ENCODE measurements around the gene DNAJC4. TPM values are rescaled to one million over a fixed set of nuclear protein-coding genes. Genes with fewer than 3 reads are reported as not detected.

The DNAJC4 gene
- total and polyA plus RNA-seq, 2 of the 8 experiments (the other 6 are each of a cell fraction or from before 2014, with no cell fraction given) = 14.6 to 31.0 TPM

GRCh38 chr11:64263947-64264317 is 33.6 kb downstream of the DNAJC4 start:
- H3K18ac ChIP-seq (ENCODE audit: extremely low read depth, low read length) = no peak overlapping the region
- no peak overlapping the region for H2BK20ac ChIP-seq (ENCODE audit: low read length)
- no peak overlapping the region for H4K91ac ChIP-seq (replicated peaks; ENCODE audit: insufficient read length, low read length)
- no peak overlapping the region for H2AK5ac ChIP-seq (ENCODE audit: low read depth, low read length)
- H4K8ac ChIP-seq (ENCODE audit: extremely low read depth, insufficient read depth, low read length) = peak overlapping the region; percentile 71; the same call in 1 of the 2 replicates
- peak overlapping the region; percentile 46 for H3K56ac ChIP-seq (replicated peaks; ENCODE audit: insufficient read length, low read depth, low read length)
- H3K9ac ChIP-seq (replicated peaks in 1 of 4; ENCODE audit: extremely low read depth in 1 of 4, low read depth in 3 of 4, low read length in 3 of 4) = no peak overlapping the region
- no peak overlapping the region for H2BK120ac ChIP-seq (replicated peaks; ENCODE audit: low read depth, low read length)
- H3K79me1 ChIP-seq (ENCODE audit: low read depth, low read length) = no peaks in the 10 kb centered on the region
- ChIA-PET POLR2A (ENCODE audit: partially characterized antibody) (interaction anchor here (0.6 to 11.9 kb wide), 5 partner anchors 7 to 59 kb away, joined by 3 to 352 read pairs (median 4); partner anchors contain the start of genes FKBP2, PLCB3 and PPP1R14B), CTCF (ENCODE audit: partially characterized antibody) (interaction anchor here (0.5 to 8.5 kb wide), 10 partner anchors 8 to 706 kb away, joined by 3 to 102 read pairs (median 6); partner anchors contain the start of genes CATSPERZ, PLCB3 and PPP1R14B)
- H4K20me1 ChIP-seq (replicated peaks in 1 of 2; ENCODE audit: control insufficient read depth in 1 of 2, insufficient read depth in 2 of 2, low read length in 2 of 2) = peaks cover 4 to 15% of the 10 kb centered on the region in 2 experiments
- no peak overlapping the region for H3K14ac ChIP-seq (ENCODE audit: insufficient read length)
- H3K27ac ChIP-seq (ENCODE audit: low read depth, low read length) = no peak overlapping the region
- H4K5ac ChIP-seq (ENCODE audit: insufficient read length, low read depth, low read length) = no peak overlapping the region
- DNase-seq (ENCODE audit: low read depth in 1 of 2, low spot score in 2 of 2) (no peak), FAIRE-seq (no peak)
- H3K79me2 ChIP-seq (ENCODE audit: control insufficient read depth in 1 of 2, insufficient read depth in 2 of 2, low read length in 2 of 2) = no peaks in the 10 kb centered on the region
- H2BK5ac ChIP-seq (ENCODE audit: low read depth, low read length) = no peak overlapping the region
- H3K23me2 ChIP-seq (ENCODE audit: low read depth, low read length) = no peaks in the 10 kb centered on the region
- no peaks in the 10 kb centered on the region for H3K27me3 ChIP-seq (replicated peaks in 1 of 4; ENCODE audit: control insufficient read depth in 3 of 4, extremely low read depth in 1 of 4, insufficient read depth in 3 of 4, low read length in 3 of 4)
- no peak overlapping the region for H2BK12ac ChIP-seq (ENCODE audit: low read depth, low read length)
- H2AFZ ChIP-seq (ENCODE audit: low read length) = no peak overlapping the region
- 89% methylated on average over 8 of the region's 8 CpGs; no CpG with 5 or more reads in 1 of the 2 experiments for WGBS, 2 experiments (ENCODE audit: extremely low coverage in 1 of 2, insufficient coverage in 1 of 2, insufficient read length in 1 of 2, insufficient replicate concordance in 2 of 2, low coverage in 1 of 2, low lambda C conversion rate in 2 of 2, missing lambda C conversion rate in 1 of 2)
- no peak overlapping the region for H2BK15ac ChIP-seq (ENCODE audit: low read length)
- H3K4me1 ChIP-seq (replicated peaks in 1 of 4; ENCODE audit: control insufficient read depth in 3 of 4, insufficient read depth in 4 of 4, low read length in 3 of 4) = peaks cover 0 to 10% (median 4%) of the 10 kb centered on the region in 4 experiments; a peak in 5 of 7 replicates
- no peak overlapping the region for H3K23ac ChIP-seq (ENCODE audit: insufficient read length)
- H3K4ac ChIP-seq (replicated peaks; ENCODE audit: insufficient read length, low read depth, low read length) = no peak overlapping the region
- H3K4me3 ChIP-seq (ENCODE audit: extremely low read depth in 1 of 4, insufficient read depth in 2 of 4, low read depth in 3 of 4, low read length in 4 of 4) = no peak overlapping the region
- H3K36me3 ChIP-seq (ENCODE audit: control insufficient read depth in 2 of 4, insufficient read depth in 4 of 4, low read length in 3 of 4) = peaks cover 20 to 71% (median 35%) of the 10 kb centered on the region in 4 experiments
- no peaks in the 10 kb centered on the region for H3K9me3 ChIP-seq (ENCODE audit: insufficient read depth in 2 of 2, low read depth in 1 of 2, low read length in 1 of 2)
- H3K4me2 ChIP-seq (ENCODE audit: insufficient read depth in 1 of 2, low read depth in 2 of 2, low read length in 2 of 2) = no peak overlapping the region
- TF ChIP-seq CHD1 (IDR thresholded peaks at IDR 0.05; ENCODE audit: low read depth, low read length) (no peak), GABPA (IDR thresholded peaks at IDR 0.05; ENCODE audit: borderline replicate concordance, insufficient read depth, low read length) (no peak), ATF3 (IDR thresholded peaks at IDR 0.05; ENCODE audit: insufficient read depth, low read depth, low read length) (no peak), TEAD4 (IDR thresholded peaks at IDR 0.05; ENCODE audit: low read depth, low read length) (no peak), POLR2AphosphoS5 (IDR thresholded peaks at IDR 0.05; ENCODE audit: low read depth, low read length) (no peak), SIN3A (conservative IDR thresholded peaks at IDR 0.05 in 1 of 2, IDR thresholded peaks at IDR 0.05 in 1 of 2; ENCODE audit: low read depth in 1 of 2, low read length in 2 of 2) (no peak), E2F6 (IDR thresholded peaks at IDR 0.05) (no peak), SAP30 (IDR thresholded peaks at IDR 0.05; ENCODE audit: insufficient read depth, insufficient replicate concordance, low read length) (no peak), CREB1 (IDR thresholded peaks at IDR 0.05) (no peak), ASH2L (IDR thresholded peaks at IDR 0.05; ENCODE audit: low read length) (no peak), CBX8 (IDR thresholded peaks at IDR 0.05; ENCODE audit: borderline replicate concordance, low read depth, low read length) (no peak), POLR2A (IDR thresholded peaks at IDR 0.05; ENCODE audit: control extremely low read depth in 1 of 2, low read depth in 2 of 2, low read length in 2 of 2) (no peak), POU5F1 (IDR thresholded peaks at IDR 0.05; ENCODE audit: low read depth, low read length) (no peak)

Data from H1 (cell line).